ENCODE measurements around the gene FKBP1A. TPM values are rescaled to one million over a fixed set of nuclear protein-coding genes. Genes with fewer than 3 reads are reported as not detected.
"Not testable (repeated sequence)": the region's sequence is repeated elsewhere in the genome, so short reads cannot be mapped to it uniquely, and the experiment has no call there.

FKBP1A gene
- total and polyA plus RNA-seq, 7 donors = 71.7 to 515 (median 118) TPM

DNA sequence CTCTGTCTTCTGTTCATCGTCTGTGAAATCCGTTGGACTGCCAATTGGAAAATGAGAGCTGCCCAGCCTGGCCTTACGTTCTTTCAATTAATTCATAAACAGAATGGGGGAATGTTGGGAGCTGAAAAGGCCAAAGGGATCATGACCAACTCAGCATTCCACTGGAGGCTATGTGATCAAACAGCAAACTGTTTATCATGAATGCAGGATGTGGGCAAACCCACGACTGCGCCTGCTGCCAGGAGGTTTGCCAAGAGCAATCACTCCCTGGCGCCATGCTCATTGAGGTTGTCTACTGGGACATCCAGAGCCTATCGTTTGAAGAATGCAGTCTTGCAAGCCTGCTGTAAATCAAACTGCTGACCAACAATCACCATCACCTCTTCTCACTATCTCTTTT, 9.3 kb upstream of the FKBP1A start:
- DNase-seq = no peak
- WGBS, 2 donors = 61 to 66% methylated on average over 7 of the region's 7 CpGs
- Histone ChIP-seq H3K27ac (no peak overlapping the region), H3K4me1 (no peaks in the 10 kb centered on the region), H3K4me3 (no peak overlapping the region), H3K9me3 (no peaks in the 10 kb centered on the region), H3K27me3 (peaks cover 5 to 61% (median 10%) of the 10 kb centered on the region in 3 donors), H3K36me3 (no peaks in the 10 kb centered on the region)
- no peak for TF ChIP-seq POLR2AphosphoS5 (IDR thresholded peaks at IDR 0.05)
- TF ChIP-seq EP300 (IDR thresholded peaks at IDR 0.05) = no peak
- TF ChIP-seq, protein P1, sequence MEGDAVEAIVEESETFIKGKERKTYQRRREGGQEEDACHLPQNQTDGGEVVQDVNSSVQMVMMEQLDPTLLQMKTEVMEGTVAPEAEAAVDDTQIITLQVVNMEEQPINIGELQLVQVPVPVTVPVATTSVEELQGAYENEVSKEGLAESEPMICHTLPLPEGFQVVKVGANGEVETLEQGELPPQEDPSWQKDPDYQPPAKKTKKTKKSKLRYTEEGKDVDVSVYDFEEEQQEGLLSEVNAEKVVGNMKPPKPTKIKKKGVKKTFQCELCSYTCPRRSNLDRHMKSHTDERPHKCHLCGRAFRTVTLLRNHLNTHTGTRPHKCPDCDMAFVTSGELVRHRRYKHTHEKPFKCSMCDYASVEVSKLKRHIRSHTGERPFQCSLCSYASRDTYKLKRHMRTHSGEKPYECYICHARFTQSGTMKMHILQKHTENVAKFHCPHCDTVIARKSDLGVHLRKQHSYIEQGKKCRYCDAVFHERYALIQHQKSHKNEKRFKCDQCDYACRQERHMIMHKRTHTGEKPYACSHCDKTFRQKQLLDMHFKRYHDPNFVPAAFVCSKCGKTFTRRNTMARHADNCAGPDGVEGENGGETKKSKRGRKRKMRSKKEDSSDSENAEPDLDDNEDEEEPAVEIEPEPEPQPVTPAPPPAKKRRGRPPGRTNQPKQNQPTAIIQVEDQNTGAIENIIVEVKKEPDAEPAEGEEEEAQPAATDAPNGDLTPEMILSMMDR (IDR thresholded peaks at IDR 0.05) = no peak
- no peak for TF ChIP-seq POLR2A (IDR thresholded peaks at IDR 0.05)
- intact Hi-C loops (cut with DNase I) = no loop called here

DNA sequence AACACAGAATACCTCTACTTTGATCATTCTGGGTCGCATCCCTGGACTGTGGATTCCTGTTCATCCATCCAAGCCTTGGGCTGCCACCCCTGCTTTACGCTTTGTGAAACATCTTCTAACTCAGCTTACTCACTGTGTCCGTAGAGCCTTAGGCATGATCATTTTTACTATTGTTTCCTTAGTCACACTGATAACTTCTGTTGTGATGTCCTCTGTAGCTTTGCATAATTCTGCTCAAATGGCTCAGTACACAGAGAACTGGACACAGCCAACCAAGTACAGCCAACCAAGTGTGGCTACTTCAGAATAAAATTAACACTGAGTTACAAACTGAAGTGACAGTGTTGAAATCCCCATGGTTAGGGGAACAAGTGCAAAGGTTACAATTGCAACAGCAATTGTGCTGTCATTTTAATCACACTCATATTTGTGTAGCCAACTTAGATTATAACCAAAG, 8.6 kb upstream of the FKBP1A start:
- intact Hi-C loops (cut with DNase I) = no loop called here
- Histone ChIP-seq H3K4me1 (no peaks in the 10 kb centered on the region), H3K36me3 (no peaks in the 10 kb centered on the region), H3K27me3 (peaks cover 5 to 64% (median 10%) of the 10 kb centered on the region in 3 donors), H3K27ac (no peak overlapping the region), H3K9me3 (no peaks in the 10 kb centered on the region), H3K4me3 (no peak overlapping the region)
- 67 to 80% methylated on average over 3 of the region's 3 CpGs for WGBS, 2 donors
- TF ChIP-seq POLR2A (IDR thresholded peaks at IDR 0.05) = no peak
- no peak for DNase-seq

DNA sequence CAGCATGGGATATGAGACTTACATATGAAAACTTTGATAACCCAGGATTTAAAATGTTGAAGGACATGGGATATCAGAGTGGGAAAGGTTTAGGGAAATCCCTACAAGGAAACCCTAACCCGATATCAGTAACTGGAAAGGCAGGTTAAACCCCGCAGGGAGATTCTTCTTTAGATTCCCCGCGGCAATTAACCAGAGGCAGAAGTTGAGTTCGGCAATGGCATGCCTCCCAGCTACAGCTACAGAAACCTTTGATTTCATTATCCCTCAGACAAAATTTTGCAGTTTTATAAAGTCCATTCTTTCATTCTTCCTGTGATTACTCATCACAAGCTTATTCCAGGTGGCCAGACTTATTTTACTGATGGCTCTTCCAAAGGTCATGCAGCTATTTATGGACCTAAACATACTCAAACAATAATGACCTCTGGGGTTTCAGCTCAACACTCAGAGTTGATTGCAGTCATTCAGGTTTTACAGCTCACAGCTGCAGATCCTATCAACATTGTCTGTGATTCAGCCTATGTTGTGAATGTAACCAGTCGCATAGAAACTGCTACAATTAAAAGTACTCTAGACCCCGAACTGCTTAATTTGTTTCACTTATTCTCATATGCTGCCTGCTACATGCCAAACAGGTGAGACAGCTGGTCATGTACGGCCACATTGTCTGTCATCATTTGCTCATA, 7.0 kb upstream of the FKBP1A start:
- H3K9me3 ChIP-seq; H3K27ac ChIP-seq; DNase-seq; H3K36me3 ChIP-seq; H3K4me3 ChIP-seq; H3K4me1 ChIP-seq; intact Hi-C loops (cut with DNase I): not testable (repeated sequence)
- WGBS, 2 donors = 7 to 54% methylated on average over 8 of the region's 8 CpGs
- peaks cover 5 to 64% (median 10%) of the 10 kb centered on the region in 3 donors for H3K27me3 ChIP-seq

DNA sequence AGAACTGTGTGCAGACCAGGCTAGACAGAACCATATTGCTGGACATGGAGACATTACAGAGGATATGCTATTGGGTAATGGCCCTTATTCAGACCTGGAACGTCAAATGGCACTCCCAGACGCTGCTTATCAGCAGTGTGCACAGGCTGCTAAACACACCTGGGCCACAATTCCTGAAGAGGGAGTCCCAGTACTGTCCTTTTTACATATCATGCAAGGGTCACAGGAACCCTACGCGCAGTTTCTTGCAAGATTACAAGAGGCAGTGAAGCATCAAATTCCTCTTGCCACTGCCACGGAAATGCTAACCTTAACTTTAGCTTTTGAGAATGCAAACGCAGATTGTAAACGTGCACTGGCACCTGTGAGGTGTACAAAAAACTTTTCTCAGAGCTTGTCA, 5.3 kb upstream of the FKBP1A start:
- H3K9me3 ChIP-seq; H3K4me1 ChIP-seq; H3K27ac ChIP-seq; H3K36me3 ChIP-seq; H3K4me3 ChIP-seq; intact Hi-C loops (cut with DNase I); DNase-seq: not testable (repeated sequence)
- peaks cover 5 to 60% (median 10%) of the 10 kb centered on the region in 3 donors for H3K27me3 ChIP-seq
- WGBS, 2 donors = 12 to 54% methylated on average over 7 of the region's 7 CpGs

DNA sequence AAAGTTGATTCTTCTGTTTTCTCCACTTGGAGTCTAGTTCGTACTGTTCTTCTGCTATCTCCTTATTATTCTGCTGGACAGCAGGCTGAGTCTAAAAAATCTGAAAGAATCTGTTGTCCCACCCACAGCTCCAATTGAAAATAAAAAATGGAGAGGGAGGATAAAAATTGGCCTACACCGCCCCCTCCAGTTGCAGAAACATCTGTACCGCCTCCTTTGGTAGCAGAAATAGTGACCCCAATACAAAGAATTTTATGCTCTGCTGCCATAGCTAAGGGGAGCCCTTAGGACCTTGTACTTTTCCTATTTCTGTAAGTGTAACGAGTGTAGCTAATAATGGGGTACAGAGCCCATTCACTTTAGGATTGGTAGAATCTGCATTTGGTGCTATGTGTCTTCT, 4.9 kb upstream of the FKBP1A start:
- peaks cover 0 to 8% (median 6%) of the 10 kb centered on the region in 4 donors for H3K4me1 ChIP-seq
- H3K9me3 ChIP-seq = no peaks in the 10 kb centered on the region
- H3K27me3 ChIP-seq = peaks cover 5 to 55% (median 10%) of the 10 kb centered on the region in 3 donors
- DNase-seq = no peak
- H3K36me3 ChIP-seq = no peaks in the 10 kb centered on the region
- intact Hi-C loops (cut with DNase I) = no loop called here
- 68 to 84% methylated on average over 4 of the region's 4 CpGs for WGBS, 2 donors
- TF ChIP-seq EP300 (IDR thresholded peaks at IDR 0.05) (no peak), POLR2AphosphoS5 (IDR thresholded peaks at IDR 0.05) (no peak), POLR2A (IDR thresholded peaks at IDR 0.05) (no peak)
- TF ChIP-seq, protein P1 (IDR thresholded peaks at IDR 0.05) = no peak
- H3K4me3 ChIP-seq = no peak overlapping the region
- H3K27ac ChIP-seq = no peak overlapping the region

DNA sequence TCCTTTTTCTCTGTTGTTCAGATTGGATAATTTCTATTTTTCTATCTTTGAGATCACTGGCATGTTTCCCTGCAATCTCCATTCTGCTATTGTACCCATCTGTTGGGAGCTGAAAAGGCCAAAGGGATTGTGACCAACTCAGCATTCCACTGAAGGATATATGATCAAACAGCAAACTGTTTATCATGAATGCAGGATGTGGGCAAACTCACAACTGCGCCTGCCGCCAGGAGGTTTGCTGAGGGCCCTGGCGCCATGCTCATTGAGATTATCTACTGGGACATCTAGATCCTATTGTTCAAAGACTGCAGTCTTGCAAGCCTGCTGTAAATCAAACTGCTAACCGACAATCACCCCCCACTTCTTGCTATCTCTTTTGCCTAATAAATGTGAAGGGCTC, 3.8 kb upstream of the FKBP1A start:
- peaks cover 0 to 17% (median 11%) of the 10 kb centered on the region in 4 donors for H3K4me1 ChIP-seq
- no peaks in the 10 kb centered on the region for H3K36me3 ChIP-seq
- intact Hi-C loops (cut with DNase I) = no loop called here
- peaks cover 5 to 45% (median 10%) of the 10 kb centered on the region in 3 donors for H3K27me3 ChIP-seq
- H3K27ac ChIP-seq = no peak overlapping the region
- WGBS, 2 donors = 68 to 88% methylated on average over 4 of the region's 4 CpGs
- TF ChIP-seq POLR2A (IDR thresholded peaks at IDR 0.05) = no peak
- TF ChIP-seq, protein P1 (IDR thresholded peaks at IDR 0.05) = no peak
- TF ChIP-seq EP300 (IDR thresholded peaks at IDR 0.05) = no peak
- no peak for TF ChIP-seq POLR2AphosphoS5 (IDR thresholded peaks at IDR 0.05)
- H3K9me3 ChIP-seq = no peaks in the 10 kb centered on the region
- no peak for DNase-seq
- no peak overlapping the region for H3K4me3 ChIP-seq

All from sigmoid colon (tissue), 7 donors.